ENCODE data around the gene COL4A4.

The COL4A4 gene

GRCh38 chr2:227000123-227000522 is 163.9 kb downstream of the COL4A4 start:
- Histone ChIP-seq H3K27ac (ENCODE audit: low read depth, low read length) (no peak overlapping the region), H3K9me3 (ENCODE audit: insufficient read depth, low read length) (no peaks in the 10 kb centered on the region), H3K4me2 (ENCODE audit: low read depth, low read length, poor library complexity, severe bottlenecking) (no peak overlapping the region), H2AFZ (ENCODE audit: low read depth, low read length, severe bottlenecking) (no peak overlapping the region), H3K27me3 (ENCODE audit: low read length) (no peaks in the 10 kb centered on the region), H3K9ac (ENCODE audit: low read length) (no peak overlapping the region), H3K4me3 (ENCODE audit: insufficient read depth, low read length, poor library complexity, severe bottlenecking) (no peak overlapping the region), H3K36me3 (ENCODE audit: low read length) (no peaks in the 10 kb centered on the region; the same call in 1 of the 2 replicates), H3F3A (ENCODE audit: insufficient read depth) (no peaks in the 10 kb centered on the region), H3K9me2 (replicated peaks; ENCODE audit: insufficient read depth, low read length) (no peaks in the 10 kb centered on the region), H4K20me1 (ENCODE audit: low read depth, low read length) (no peaks in the 10 kb centered on the region), H3K79me2 (ENCODE audit: insufficient read depth, low read length) (no peaks in the 10 kb centered on the region)
- TF ChIP-seq CTCF (IDR thresholded peaks at IDR 0.05; ENCODE audit: insufficient read depth, low read length, poor library complexity, severe bottlenecking) (no peak), EZH2phosphoT487 (conservative IDR thresholded peaks at IDR 0.05; ENCODE audit: low read length) (no peak)

- TF ChIP-seq EZH2phosphoT487 (conservative IDR thresholded peaks at IDR 0.05; ENCODE audit: low read length), result no peak
- TF ChIP-seq CTCF (IDR thresholded peaks at IDR 0.05; ENCODE audit: insufficient read depth, low read length, poor library complexity, severe bottlenecking), result no peak
- no peaks in the 10 kb centered on the region for H3K9me2 ChIP-seq (replicated peaks; ENCODE audit: insufficient read depth, low read length)
Observed at GRCh38 chr2:226999661-227000060, 164.3 kb downstream of the COL4A4 start.

DNA sequence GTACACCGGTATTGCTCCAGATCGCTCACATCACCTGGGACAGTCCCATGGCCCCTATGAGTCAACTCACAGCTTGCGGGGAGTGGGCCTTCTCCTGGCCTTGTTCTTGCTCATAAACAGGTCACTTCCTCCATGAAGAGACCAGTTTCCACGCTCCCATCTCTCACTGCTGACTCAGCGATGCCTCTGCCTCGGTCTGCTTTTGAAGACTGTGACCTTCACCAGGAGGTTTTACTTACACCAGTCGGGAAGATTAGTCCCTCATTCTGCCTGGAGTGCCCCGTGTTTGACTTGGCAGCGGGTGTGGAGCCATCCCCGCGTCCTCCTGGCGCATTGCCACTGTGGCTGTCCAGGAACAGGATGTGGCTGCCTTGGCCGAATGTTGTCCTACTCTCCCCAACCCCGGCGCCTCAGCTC is 168.4 kb downstream of the COL4A4 start:
- TF ChIP-seq EZH2phosphoT487 (conservative IDR thresholded peaks at IDR 0.05; ENCODE audit: low read length), result no peak
- no peak for TF ChIP-seq CTCF (IDR thresholded peaks at IDR 0.05; ENCODE audit: insufficient read depth, low read length, poor library complexity, severe bottlenecking)
- H3K9me2 ChIP-seq (replicated peaks; ENCODE audit: insufficient read depth, low read length), result no peaks in the 10 kb centered on the region
- no peak overlapping the region for H3K4me3 ChIP-seq (ENCODE audit: insufficient read depth, low read length, poor library complexity, severe bottlenecking)

More at GRCh38 chr2:226999661-227000060, 164.3 kb downstream of the COL4A4 start:
- Histone ChIP-seq H3K36me3 (ENCODE audit: low read length) (no peaks in the 10 kb centered on the region; the same call in 1 of the 2 replicates), H4K20me1 (ENCODE audit: low read depth, low read length) (no peaks in the 10 kb centered on the region), H2AFZ (ENCODE audit: low read depth, low read length, severe bottlenecking) (no peak overlapping the region), H3F3A (ENCODE audit: insufficient read depth) (no peaks in the 10 kb centered on the region), H3K9ac (ENCODE audit: low read length) (no peak overlapping the region), H3K4me2 (ENCODE audit: low read depth, low read length, poor library complexity, severe bottlenecking) (no peak overlapping the region), H3K4me3 (ENCODE audit: insufficient read depth, low read length, poor library complexity, severe bottlenecking) (no peak overlapping the region), H3K27ac (ENCODE audit: low read depth, low read length) (no peak overlapping the region), H3K79me2 (ENCODE audit: insufficient read depth, low read length) (no peaks in the 10 kb centered on the region), H3K27me3 (ENCODE audit: low read length) (no peaks in the 10 kb centered on the region), H3K9me3 (ENCODE audit: insufficient read depth, low read length) (no peaks in the 10 kb centered on the region)

More for the DNA sequence above, 168.4 kb downstream of the COL4A4 start:
- Histone ChIP-seq H3K9me3 (ENCODE audit: insufficient read depth, low read length) (no peaks in the 10 kb centered on the region), H3K79me2 (ENCODE audit: insufficient read depth, low read length) (no peaks in the 10 kb centered on the region), H3K36me3 (ENCODE audit: low read length) (no peaks in the 10 kb centered on the region; the same call in 1 of the 2 replicates), H3F3A (ENCODE audit: insufficient read depth) (no peaks in the 10 kb centered on the region), H3K27me3 (ENCODE audit: low read length) (no peaks in the 10 kb centered on the region), H3K27ac (ENCODE audit: low read depth, low read length) (no peak overlapping the region), H4K20me1 (ENCODE audit: low read depth, low read length) (no peaks in the 10 kb centered on the region), H3K4me2 (ENCODE audit: low read depth, low read length, poor library complexity, severe bottlenecking) (no peak overlapping the region), H2AFZ (ENCODE audit: low read depth, low read length, severe bottlenecking) (no peak overlapping the region), H3K9ac (ENCODE audit: low read length) (no peak overlapping the region)

Data from SU-DHL-6 (cell line).